ENCODE measurements around the gene TPP1.

- TF ChIP-seq CTCF (IDR thresholded peaks at IDR 0.05; ENCODE audit: low read depth, low read length), result no peak
- no peak for TF ChIP-seq POLR2A (IDR thresholded peaks at IDR 0.05; ENCODE audit: extremely low read depth, insufficient read length)
Measured at GRCh38 chr11:6601041-6601461, 18.2 kb downstream of the TPP1 start.

Measured in NB4 (cell line).